ENCODE measurements around the gene NOXA1. TPM values are rescaled to one million over a fixed set of nuclear protein-coding genes. Genes with fewer than 3 reads are reported as not detected.

NOXA1 gene
- total RNA-seq, 1 experiment from 2014 or later: 0.28 TPM

DNA sequence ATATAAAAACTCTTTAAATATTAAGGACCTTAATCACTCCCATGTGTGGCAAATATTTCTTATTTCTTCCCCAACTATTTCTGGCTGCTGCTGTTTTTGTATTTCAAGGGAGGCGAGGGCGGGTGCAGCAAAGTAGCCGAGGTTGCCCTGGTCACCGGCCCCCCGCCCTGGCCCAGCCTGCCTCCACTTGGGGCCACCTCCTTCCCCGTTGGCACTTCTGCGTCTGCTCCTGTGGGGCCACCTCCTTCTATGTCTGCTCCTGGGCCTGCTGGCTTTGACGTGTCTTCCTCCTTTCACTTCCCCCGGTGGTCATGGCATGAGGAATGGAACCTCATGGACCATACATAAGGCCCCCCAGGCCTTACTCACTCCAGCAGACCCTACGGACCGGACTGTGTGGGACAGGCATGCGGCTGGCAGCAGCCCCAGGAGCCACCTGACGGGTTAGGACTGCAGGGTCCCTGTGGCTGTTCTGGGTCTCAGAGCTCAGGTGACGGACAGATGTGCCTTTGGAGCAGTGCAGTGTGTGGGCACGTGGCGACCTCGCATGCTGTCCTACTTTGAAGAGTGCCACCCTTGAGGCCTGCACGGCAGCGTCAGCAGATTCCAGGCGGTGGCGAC lies 23.8 kb downstream of the NOXA1 start:
- CTCF ChIA-PET: interaction anchor here (0.6 kb wide), 1 partner anchor 297 kb away, joined by 3 read pairs; no protein-coding TSS in a partner anchor
- intact Hi-C loops (cut with micrococcal nuclease; ENCODE audit: unreplicated experiment): no loop called here
- BruUV-seq (replicated peaks): no TSS peak

DNA sequence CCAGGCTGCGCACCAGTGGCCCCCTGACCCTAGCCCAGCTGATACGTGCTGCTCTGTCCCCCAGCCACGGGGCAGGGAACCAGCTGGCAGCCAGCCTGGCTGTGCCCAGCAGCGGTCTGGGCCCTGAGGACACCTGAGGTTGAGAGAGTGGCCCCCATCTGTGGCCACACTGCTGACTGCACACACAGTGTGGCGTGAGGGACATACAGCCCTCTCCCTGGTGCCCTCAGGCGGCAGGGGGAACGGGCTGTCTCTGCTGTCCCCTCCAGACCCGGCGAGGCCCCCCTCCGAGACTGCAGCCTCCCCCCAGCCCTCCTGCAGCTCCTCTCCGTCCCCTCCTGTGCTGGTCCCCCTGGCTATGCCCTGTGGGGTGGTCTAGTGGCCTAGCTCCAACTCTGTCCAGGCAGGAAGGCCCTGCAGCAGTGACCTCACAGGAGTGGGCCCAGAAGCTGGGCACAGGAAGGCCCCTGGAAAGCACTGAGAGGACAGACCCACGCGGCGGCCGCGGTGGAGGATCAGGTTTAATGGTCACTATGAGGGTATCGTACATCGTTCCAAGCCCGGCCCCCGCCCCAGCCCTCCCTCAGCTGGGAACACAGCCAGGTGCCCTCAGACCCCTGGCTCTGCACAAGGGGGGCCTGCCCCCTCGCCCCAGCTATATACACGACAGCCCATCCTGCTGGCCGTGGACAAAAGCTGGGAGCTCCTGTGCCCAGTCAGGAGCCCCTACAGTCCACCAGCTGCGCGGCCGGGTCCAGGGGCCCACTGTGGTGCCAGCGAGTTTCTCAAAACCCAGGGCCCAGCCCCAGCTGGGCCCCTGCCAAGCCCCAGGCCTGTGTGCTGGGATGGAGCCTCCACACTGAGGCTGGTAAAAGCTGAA lies 24.8 kb downstream of the NOXA1 start:
- DNase-seq (ENCODE audit: low spot score): no peak
- Histone ChIP-seq H3K27me3 (replicated peaks; ENCODE audit: insufficient read depth, low read depth, low read length, poor library complexity) (no peaks in the 10 kb centered on the region), H3K36me3 (ENCODE audit: insufficient read depth, low read length, poor library complexity, severe bottlenecking) (peaks cover 12% of the 10 kb centered on the region), H3K4me1 (ENCODE audit: insufficient read depth, low read length, poor library complexity, severe bottlenecking) (peaks cover 6% of the 10 kb centered on the region), H3K9me3 (ENCODE audit: low read depth, low read length, poor library complexity, severe bottlenecking) (no peaks in the 10 kb centered on the region), H3K27ac (ENCODE audit: low read depth, low read length, poor library complexity, severe bottlenecking) (no peak overlapping the region), H3K4me3 (ENCODE audit: low read depth, low read length, poor library complexity, severe bottlenecking) (no peak overlapping the region)
- ChIA-PET CTCF (interaction anchor here (0.6 kb wide), 1 partner anchor 164 kb away, joined by 4 read pairs; no protein-coding TSS in a partner anchor), POLR2A (ENCODE audit: low non-redundant PET) (no interaction called here)
- TF ChIP-seq, protein P1, sequence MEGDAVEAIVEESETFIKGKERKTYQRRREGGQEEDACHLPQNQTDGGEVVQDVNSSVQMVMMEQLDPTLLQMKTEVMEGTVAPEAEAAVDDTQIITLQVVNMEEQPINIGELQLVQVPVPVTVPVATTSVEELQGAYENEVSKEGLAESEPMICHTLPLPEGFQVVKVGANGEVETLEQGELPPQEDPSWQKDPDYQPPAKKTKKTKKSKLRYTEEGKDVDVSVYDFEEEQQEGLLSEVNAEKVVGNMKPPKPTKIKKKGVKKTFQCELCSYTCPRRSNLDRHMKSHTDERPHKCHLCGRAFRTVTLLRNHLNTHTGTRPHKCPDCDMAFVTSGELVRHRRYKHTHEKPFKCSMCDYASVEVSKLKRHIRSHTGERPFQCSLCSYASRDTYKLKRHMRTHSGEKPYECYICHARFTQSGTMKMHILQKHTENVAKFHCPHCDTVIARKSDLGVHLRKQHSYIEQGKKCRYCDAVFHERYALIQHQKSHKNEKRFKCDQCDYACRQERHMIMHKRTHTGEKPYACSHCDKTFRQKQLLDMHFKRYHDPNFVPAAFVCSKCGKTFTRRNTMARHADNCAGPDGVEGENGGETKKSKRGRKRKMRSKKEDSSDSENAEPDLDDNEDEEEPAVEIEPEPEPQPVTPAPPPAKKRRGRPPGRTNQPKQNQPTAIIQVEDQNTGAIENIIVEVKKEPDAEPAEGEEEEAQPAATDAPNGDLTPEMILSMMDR (conservative IDR thresholded peaks at IDR 0.05; ENCODE audit: low read depth, low read length): no peak
- no peak for TF ChIP-seq EZH2 (IDR thresholded peaks at IDR 0.05; ENCODE audit: borderline replicate concordance, low read depth, low read length, poor library complexity, severe bottlenecking)
- TSS peak; percentile 74 for BruUV-seq (replicated peaks)
- intact Hi-C loops (cut with micrococcal nuclease; ENCODE audit: unreplicated experiment): no loop called here

More for the DNA sequence above, 23.8 kb downstream of the NOXA1 start:
- H3K9me3 ChIP-seq (ENCODE audit: low read depth, low read length, poor library complexity, severe bottlenecking): no peaks in the 10 kb centered on the region
- no peak overlapping the region for H3K4me3 ChIP-seq (ENCODE audit: low read depth, low read length, poor library complexity, severe bottlenecking)
- TF ChIP-seq EZH2 (IDR thresholded peaks at IDR 0.05; ENCODE audit: borderline replicate concordance, low read depth, low read length, poor library complexity, severe bottlenecking): no peak
- TF ChIP-seq, protein P1 (conservative IDR thresholded peaks at IDR 0.05; ENCODE audit: low read depth, low read length): no peak
- H3K27me3 ChIP-seq (replicated peaks; ENCODE audit: insufficient read depth, low read depth, low read length, poor library complexity): no peaks in the 10 kb centered on the region
- no peak overlapping the region for H3K27ac ChIP-seq (ENCODE audit: low read depth, low read length, poor library complexity, severe bottlenecking)
- H3K4me1 ChIP-seq (ENCODE audit: insufficient read depth, low read length, poor library complexity, severe bottlenecking): peaks cover 6% of the 10 kb centered on the region
- DNase-seq (ENCODE audit: low spot score): no peak
- POLR2A ChIA-PET (ENCODE audit: low non-redundant PET): no interaction called here
- H3K36me3 ChIP-seq (ENCODE audit: insufficient read depth, low read length, poor library complexity, severe bottlenecking): peaks cover 5% of the 10 kb centered on the region

DNA sequence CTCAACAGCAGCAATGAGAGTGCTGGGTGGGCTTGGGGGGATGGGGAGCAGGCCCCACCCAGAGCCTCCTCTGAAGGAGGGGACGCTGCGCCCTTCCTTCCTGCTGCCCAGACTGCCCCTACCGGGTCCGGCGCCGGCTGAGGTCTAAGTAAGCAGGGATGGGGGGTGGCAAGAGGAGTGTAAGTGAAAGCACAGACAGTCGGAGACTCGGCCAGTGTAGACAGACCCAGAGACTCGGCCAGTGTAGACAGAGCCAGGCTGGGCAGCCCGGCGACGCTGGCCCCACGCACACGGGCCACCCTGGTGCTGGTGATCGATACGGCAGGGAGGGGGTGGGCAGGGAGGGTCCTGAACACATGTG lies 25.4 kb downstream of the NOXA1 start:
- Histone ChIP-seq H3K27ac (ENCODE audit: low read depth, low read length, poor library complexity, severe bottlenecking) (no peak overlapping the region), H3K36me3 (ENCODE audit: insufficient read depth, low read length, poor library complexity, severe bottlenecking) (peaks cover 16% of the 10 kb centered on the region), H3K4me3 (ENCODE audit: low read depth, low read length, poor library complexity, severe bottlenecking) (no peak overlapping the region), H3K9me3 (ENCODE audit: low read depth, low read length, poor library complexity, severe bottlenecking) (no peaks in the 10 kb centered on the region), H3K27me3 (replicated peaks; ENCODE audit: insufficient read depth, low read depth, low read length, poor library complexity) (no peaks in the 10 kb centered on the region), H3K4me1 (ENCODE audit: insufficient read depth, low read length, poor library complexity, severe bottlenecking) (peaks cover 7% of the 10 kb centered on the region)
- intact Hi-C loops (cut with micrococcal nuclease; ENCODE audit: unreplicated experiment): no loop called here
- POLR2A ChIA-PET (ENCODE audit: low non-redundant PET): no interaction called here
- CTCF ChIA-PET: no interaction called here
- no TSS peak for BruUV-seq (replicated peaks)
- DNase-seq (ENCODE audit: low spot score): no peak
- TF ChIP-seq, protein P1 (conservative IDR thresholded peaks at IDR 0.05; ENCODE audit: low read depth, low read length): no peak
- TF ChIP-seq EZH2 (IDR thresholded peaks at IDR 0.05; ENCODE audit: borderline replicate concordance, low read depth, low read length, poor library complexity, severe bottlenecking): no peak
